Testis (tissue), 2 donors: ENCODE data around the gene VDR.

Source experiments
- CTCF ChIP-seq, 3 experiments: fragments of 450-650 bp in 2 of 3; fragments of 200-600 bp in 1 of 3; sonication (generic) in 1 of 3; IDR thresholded peaks; one replicate each; pipeline ENCODE4 v1.5.1; 2016 to 2019; ENCODE audit warnings: antibody characterized with exemption in 3 of 3, mild to moderate bottlenecking in 2 of 3, moderate library complexity in 1 of 3
- POLR2A ChIP-seq: fragments of 450-650 bp; IDR thresholded peaks from one replicate; pipeline ENCODE4 v1.6.1; 2017; ENCODE audit warnings: antibody characterized with exemption, mild to moderate bottlenecking, moderate library complexity

DNA sequence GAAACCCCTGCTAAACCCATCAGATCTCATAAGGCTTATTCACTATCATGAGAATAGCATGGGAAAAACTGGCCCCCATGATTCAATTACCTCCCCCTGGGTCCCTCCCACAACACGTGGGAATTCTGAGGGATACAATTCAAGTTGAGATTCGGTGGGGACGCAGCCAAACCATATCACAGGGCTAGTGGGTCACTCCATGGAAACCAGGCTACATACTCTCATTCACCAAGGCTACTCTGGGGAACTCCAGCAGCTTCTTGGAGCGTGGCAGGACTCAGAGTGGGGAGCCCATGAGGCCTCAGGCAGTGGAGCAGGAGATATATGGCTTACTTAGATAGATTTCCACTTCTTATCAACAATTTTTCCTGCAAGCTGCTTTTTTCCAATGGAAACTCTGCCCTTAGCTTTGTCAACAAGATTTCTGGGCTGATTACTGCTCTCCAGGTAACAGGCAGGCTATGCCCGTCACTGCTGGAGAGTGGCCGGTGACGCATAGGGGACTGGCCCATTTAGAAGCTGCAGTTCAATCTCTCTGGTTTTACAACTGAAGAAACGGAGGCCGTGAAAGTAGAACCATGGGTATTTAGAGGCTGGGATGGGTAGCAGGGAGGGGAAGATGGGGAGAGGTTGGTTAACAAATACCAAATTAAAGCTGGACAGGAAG is 16.5 kb downstream of the VDR start:
- TF ChIP-seq CTCF (IDR thresholded peaks at IDR 0.05), result no peak
- no peak for TF ChIP-seq POLR2A
